Inflammatory macrophage treated with lipopolysaccharide for 4 hours (primary cell): ENCODE results near the gene TYW1.
A peak's percentile ranks its signal among the peaks of the same experiment; 100 is the strongest.
"Not testable (repeated sequence)": the region's sequence is repeated elsewhere in the genome, so short reads cannot be mapped to it uniquely, and the experiment has no call there.

Experiments
- DNase-seq: peaks from one replicate; pipeline ENCODE4 v3.0.0-alpha.2; 2020

Gene TYW1

DNA sequence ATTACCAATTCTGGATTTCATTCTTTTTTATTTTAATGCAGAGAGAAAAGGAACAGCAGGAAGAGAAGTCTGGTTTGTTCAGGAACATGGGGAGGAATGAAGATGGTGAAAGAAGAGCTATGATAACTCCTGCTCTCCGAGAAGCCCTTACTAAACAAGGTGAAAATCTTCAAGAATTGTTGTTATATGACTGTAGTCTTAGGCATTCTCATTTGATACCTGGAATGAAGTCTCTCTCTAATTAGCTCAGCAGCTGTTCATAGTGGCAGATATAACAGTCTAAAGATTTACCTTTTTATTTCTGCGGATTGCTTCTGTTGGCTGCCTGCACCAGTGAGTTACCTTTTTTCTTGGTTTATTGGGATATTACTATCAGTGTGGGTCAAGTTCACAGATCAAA lies 53.3 kb downstream of the TYW1 start:
- DNase-seq, result not testable (repeated sequence)

DNA sequence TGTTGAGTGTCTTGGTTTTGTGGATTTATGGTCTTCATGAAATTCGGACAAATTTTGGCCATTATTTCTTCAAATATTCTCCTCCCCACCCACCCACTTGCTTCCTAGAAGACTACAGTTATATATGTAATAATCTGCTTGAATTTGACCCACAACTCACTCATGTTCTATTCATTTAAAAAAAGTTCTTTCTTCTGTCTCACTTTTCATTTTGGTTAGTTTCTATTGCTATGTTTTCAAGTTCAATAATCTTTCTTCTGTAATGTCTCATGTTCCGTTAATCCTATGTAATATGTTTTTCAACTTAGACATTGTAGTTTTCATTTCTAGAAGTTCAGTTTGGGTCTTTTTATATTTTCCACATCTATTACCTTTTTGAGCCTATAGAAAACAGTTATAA lies 55.5 kb downstream of the TYW1 start:
- not testable (repeated sequence) for DNase-seq

DNA sequence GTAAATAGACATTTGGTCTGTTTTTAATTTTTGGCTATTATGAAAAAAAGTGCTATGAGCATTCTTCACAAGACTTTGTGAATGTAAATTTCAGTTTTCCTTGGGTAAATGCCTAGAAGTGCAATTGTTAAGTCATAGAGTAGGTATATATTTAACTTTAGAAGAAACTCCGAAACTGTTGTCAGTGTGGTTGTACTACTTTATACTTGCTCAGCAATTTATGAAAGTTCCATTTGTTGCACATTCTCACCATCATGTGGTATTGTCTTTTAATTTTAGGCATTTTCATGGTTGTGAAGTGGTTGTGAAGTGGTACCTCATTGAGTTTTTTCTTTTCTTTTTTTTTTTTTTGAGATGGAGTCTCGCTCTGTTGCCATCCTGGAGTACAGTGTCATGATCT lies 60.0 kb downstream of the TYW1 start:
- DNase-seq, result no peak

DNA sequence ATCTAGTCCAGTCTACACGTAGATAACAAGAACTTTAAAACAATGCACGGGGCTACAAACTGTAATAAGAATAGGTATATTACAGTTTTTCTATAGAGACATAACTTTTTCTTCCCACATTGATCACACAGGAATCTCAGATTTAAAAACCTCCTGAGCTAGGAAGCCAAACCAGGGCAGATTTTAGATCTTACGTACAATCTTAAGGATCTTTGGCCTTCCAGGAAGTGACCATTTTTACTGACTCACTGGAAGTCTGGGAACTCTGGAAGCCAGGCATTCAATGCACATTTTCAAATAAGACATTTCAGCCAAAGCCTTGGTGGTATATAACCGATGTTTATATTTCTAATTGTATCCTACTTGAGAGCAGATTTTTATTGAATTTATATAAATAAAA lies 64.7 kb downstream of the TYW1 start:
- not testable (repeated sequence) for DNase-seq

DNA sequence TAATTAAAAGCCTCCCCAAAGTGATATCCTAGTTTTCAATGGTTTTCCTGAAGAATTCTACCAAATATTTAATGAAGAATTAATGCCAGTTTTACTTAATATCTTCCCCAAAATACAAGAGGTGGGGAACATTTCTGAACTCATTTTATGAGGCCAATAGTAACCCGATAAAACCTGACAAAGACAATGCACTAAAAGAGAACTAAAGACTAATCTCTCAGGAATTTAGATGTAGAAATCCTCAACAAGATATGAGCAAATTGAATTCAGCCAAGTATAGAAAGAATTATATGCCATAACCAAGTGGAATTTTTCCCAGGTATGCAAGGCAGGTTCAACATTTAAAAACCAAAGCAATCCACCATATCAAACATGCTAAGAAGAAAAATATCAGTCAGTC lies 66.2 kb downstream of the TYW1 start:
- not testable (repeated sequence) for DNase-seq

DNA sequence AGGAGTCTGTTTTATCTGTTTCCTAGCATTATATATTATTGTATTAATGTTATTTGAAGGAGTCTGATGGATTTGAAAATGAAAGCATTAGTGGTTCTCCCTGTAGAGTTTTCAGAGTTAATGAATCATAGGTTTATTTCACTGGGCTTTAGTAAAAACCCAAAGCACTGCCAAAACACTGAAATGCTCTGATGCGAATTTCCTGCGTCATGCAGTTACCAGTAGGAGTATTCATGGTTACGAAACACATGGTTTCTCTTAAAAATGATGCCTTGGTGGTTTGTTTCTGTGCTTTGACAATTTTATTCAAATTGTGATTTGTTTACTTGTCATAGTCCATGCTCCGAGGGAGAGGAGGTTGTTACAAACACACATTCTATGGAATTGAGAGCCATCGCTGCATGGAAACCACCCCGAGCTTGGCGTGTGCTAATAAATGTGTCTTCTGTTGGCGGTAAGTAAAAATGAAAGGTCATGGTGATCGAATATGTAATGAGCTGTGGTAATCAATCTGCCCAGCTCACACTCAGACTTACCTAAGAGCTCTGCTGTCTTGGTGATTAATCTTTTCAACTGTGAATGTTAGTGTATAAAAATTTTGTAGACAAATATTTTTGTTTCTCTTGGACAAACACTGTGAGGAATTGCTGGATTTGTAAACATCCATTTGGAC lies 70.5 kb downstream of the TYW1 start:
- not testable (repeated sequence) for DNase-seq

DNA sequence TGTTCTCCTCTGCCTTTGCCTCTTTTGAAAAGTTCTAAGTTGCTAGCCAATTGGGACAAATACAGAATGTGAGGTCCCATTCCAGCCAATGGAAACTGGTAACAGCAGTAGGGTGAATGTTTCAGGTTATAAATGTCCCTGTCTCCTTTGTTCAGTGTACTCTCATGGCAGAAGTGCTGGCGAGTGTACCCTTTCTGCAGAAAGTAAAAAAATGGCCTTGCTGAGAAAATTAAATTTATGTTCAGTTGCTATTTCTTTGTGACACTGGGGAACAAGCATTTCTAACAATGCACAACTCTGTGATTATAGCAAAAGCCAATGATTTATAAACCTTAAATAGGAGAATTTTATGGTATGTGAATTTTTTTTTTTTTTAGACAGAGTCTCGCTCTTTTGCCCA lies 79.5 kb downstream of the TYW1 start:
- DNase-seq, result not testable (repeated sequence)

DNA sequence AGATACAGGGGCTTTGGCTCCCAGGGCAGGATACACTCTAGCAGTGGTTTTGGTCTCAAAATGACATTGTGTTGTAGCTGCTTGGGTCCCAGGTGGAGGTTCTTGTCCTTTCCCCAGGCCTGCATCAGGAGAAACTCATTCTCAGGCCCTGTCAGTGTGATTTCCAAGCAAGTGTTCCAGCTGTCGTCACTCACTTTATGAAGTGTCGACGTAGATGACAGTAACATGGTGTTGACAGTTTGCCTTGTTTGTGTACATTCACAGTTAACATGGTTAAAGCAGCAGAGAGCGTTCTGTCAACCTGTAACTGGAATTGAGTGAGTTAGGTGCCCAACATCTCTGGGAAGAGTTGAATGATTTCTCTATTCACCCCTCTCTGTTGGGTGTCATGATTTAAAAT lies 86.2 kb downstream of the TYW1 start:
- DNase-seq, result not testable (repeated sequence)

DNA sequence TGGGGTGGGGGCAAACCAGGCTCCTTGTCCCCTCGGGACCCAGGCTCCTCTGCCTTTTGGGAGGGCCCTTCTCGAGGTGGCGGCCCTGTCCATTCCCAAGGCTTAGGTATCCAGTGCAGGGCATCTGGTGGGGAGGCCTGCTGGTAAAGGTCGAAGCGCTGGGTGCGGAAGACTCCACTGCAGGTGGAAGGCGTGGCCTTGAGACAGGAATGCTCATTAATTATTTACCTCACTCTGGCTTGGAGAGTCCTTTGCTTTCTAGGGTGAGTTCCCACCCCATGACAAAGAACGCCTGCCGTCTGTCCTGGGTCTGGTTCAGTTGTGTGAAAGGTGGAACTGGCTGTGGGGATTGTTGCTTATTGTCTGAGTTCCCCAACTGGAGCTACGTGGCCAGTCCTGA lies 92.6 kb downstream of the TYW1 start:
- DNase-seq, result not testable (repeated sequence)

DNA sequence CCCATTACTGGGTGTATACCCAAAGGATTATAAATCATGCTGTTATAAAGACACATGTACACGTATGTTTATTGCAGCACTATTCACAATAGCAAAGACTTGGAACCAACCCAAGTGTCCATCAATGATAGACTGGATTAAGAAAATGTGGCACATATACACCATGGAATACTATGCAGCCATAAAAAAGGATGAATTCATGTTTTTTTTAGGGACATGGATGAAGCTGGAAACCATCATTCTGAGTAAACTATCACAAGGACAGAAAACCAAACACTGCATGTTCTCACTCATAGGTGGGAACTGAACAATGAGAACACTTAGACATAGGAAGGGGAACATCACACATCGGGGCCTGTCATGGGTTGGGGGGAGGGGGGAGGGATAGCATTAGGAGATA lies 94.4 kb downstream of the TYW1 start:
- DNase-seq, result not testable (repeated sequence)

DNA sequence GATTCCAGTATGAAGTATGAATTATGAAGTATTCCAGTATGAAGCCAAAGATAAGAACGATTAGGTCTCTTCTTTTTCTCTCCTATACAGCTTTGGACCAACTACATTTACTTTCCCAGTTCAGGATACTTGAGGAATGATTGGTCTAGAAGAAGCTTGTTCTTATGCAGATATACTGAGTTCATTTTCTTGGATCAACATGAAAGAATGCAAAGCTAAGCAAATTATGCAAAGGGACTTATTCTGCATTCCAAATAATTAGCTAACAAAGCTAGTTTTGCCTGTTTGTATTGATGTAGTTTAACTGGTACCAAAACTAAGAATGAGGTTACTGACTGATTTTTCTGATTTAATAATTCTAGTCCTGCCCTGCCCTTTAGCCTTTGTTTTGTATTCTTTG lies 101.4 kb downstream of the TYW1 start:
- DNase-seq, result not testable (repeated sequence)

DNA sequence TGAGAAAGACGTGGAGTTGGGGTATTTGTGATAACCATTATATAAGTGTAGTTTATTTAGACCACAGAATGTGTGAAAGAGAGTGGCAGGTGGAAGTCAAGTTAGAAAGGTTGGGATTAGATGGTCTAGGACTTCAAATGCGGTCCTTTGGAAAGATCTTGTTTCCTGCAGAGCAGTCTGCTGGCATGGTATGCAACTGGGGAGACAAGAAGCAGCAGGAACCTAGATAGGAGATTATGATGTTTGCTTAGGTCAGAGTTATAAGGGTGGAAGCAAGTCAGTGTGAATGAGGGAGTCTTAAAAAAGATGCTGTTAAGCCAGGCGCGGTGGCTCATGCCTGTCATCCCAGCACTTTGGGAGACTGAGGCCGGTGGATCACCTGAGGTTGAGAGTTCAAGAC lies 102.8 kb downstream of the TYW1 start:
- DNase-seq, result not testable (repeated sequence)

DNA sequence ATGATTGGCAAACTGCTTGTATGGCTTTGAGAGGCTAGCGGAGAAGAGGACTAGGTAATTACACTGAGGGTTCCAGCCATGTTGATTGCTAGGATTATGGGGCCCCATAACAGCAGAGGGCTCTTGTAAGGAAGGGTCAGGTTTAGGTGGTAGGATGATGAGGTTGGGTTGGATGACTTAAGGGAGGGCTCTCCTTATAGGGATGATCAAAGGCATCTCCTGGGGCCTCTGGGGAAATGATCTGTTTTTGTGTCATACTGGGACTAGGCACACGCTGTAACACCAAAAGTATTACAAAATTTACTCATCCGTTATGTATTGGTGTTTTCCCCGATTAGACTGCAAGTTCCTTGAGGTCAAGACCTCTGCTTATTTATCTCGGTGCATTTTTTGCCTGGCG lies 103.4 kb downstream of the TYW1 start:
- not testable (repeated sequence) for DNase-seq

DNA sequence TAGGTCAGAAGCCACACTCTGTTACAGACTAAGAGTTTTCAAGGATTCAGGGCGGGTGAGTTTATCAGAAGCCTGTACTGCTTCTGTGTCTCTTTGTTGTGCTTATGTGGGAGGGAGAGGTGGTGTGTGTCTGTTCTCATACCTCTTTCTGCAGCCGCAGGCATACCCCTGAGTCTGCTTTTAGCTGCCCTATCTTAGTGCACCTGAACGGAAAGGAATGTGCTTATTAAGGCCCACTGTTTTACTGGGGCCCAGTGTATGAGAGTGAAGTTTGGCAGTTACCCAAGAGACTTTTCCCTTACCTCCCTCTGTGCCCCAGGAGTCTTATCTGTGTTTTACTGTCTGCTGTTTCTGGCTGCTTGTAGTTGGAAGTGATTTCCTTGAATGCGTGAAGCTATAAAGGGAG lies 104.3 kb downstream of the TYW1 start:
- no peak for DNase-seq

DNA sequence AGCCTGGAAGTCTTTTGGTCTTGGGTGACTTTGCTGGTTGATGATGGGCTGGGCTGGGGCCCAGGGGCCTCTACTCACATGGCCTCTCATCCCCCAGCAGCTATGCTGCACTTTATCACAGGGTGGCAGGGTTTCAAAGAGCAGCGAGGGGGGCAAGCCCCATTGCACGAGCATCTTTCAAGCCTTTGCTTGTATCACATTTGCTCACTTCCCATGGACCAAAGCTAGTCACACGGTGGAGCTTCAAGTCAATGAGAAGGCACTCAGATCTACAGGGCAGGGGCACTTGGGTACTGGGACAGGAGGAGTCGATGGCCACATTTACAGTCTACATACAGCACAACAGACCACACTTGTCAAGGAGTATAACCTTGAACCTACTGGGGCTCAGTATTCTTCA lies 108.3 kb downstream of the TYW1 start:
- DNase-seq, result not testable (repeated sequence)

DNA sequence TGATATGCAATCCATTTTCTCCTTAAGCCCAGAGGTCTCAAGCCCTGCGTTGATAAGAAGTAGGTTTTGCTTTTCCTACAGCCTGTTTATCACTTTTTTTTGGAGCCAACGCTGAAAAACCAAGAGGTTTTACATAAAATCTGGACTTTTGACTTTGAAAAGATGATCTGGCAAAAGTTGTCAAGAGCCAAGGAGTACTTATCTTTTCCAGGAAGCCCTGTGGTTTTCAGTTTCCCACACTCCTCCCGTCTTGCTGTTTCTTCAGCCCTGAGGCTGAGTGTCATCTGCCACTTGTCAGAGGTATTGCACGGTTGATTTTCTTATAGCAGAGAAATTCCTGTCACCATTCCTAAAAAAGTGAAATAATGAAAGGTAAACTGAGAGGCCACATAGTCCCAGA lies 108.7 kb downstream of the TYW1 start:
- DNase-seq, result peak; percentile 61

DNA sequence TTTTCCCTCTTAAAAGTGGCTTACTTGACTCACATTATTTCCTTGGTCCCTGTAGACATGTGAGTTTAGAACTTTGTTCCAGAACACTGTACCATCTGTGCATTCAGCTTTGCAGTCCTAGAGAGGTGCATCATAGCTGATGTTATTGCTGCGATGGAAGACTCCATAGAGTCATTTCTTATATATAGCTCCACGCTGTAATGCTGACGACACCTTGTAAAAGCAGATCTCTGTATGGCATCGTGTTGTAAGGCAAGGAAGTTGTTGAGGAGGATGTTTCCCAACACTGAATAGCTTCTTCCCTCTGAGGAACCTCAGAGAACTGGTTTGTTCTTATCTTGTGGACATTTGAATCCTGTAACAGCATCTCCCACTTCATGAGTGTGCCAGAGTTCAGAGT lies 109.6 kb downstream of the TYW1 start:
- peak; percentile 80 for DNase-seq

DNA sequence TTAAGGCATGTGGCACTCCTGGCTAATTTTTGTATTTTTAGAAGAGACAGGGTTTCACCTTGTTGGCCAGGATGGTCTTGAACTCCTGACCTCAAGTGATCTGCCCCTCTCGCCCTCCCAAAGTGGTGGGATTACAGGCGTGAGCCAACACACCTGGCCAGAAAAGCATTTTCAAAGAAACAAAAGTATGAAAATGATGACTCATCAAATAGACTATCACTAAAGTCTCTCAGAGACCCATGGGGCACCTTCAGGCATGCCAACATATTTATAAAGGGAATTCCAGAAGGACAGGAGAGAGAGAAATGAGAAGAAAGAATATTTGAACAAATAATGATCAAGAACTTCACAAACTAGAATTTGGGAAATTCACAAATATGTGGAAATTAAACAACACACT lies 114.7 kb downstream of the TYW1 start:
- DNase-seq, result not testable (repeated sequence)

DNA sequence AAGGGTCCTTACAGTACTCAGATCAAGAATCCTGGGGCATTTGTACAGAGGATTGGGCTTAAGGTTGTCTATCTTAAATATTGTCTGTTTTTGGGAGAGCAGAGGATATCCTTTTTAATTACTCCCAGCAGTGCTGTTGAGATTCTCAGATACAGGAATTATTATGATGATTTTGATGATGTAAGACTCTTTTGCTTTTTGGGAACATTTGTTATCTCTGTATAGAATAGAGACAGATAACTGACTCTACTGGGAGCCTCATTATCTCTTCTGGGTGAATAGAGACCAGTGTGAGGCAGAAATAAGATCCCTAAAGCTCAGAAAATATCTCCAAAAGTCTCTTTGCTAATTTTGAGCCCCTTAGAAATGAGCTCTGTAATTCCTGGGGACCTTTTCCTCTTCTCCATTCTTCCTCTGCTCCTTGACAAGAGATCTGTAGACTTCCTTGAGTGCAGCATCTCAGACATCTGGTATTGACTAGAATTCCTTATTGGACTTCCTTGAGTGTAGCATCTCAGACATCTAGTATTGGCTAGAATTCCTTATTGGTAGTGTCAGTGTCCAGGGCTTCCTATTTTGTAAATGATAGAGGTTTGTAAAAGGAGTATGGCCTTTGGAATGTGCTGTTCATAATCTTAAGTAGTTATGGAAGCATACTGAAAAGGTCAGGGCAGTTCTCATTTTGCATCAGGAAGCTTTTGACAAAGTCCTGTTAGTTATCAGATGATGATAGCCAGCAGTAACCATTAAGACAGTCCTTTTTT lies 118.0 kb downstream of the TYW1 start:
- DNase-seq, result not testable (repeated sequence)

DNA sequence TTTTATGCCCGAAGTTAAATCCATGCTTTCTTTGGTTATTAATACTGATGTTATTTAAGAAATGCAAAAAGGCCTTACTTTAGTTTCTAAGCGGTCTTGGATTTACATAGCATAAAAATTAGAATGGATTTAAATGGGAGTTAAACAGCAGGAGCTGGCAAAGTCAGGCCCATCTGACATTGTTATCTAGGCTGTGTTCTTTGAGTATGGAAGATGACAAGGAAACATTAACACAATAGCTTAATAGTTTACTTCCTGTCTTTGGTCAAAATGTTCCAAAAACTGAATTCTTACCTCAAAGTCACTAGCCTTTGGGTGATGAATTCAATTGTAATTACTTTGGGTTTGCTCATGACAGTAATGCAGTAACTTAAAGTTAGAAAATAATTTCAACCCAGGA lies 123.9 kb downstream of the TYW1 start:
- not testable (repeated sequence) for DNase-seq

DNA sequence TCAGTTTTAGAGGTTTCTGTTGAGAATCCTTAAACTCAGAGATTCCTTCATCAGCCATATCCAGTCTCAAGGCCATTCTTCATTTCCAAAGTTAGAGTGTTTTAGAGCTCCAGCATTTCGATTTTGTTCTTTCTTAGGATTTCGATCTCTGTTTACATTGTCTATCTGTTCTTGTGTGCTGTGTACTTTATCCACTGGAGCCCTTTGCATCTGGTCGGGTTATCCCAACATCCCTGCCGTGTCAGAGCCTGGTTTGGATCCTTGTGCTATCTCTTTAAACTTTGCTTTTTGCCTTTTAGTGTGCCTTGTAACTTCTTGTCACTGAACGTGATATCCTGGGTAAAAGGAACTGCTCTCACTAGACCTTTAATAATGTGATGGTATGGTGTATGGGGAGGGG lies 131.6 kb downstream of the TYW1 start:
- DNase-seq, result peak; percentile 8

DNA sequence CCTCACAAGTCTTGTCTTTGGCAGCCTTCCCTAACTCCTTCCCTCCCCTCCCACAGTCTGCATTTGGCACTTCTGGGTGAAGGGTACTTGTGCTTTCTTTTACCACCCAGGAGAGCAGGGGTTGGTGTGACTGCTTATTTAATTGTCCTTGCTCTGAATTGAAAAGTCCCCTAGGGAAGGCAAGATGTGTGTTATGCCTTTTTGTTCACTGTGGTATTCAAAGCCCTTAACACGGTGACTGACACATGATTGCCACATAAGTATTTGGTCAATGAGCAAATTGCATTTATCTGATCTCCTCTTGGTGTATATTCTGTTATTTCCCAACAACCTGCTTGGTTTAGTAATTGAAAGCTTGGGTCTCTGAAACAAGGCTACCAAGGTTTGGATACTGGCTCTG lies 134.1 kb downstream of the TYW1 start:
- peak; percentile 56 for DNase-seq

DNA sequence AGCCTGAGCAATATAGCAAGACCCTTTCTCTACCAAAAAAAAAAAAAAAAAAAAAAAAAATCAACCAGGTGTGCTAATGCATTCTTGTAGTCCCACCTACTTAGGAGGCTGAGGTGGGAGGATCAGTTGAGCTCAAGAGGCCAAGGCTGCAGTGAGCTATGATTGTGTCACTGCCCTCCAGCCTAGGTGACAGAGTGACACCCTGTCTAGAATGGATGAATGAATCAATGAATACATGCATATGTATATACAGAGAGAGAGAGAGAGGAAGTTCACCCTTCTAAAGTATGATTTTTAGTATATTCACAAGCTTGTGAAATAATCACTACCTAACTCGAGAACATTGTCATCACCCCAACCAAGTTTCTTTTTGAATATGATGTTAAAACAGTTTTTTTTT lies 138.3 kb downstream of the TYW1 start:
- DNase-seq, result not testable (repeated sequence)
